Neuronal stem cell (in vitro differentiated cells): Measurements from ENCODE around the gene ZFAND2A.
A peak's percentile ranks its signal among the peaks of the same experiment; 100 is the strongest.

Source experiments
- DNase-seq: peaks from one replicate; pipeline ENCODE4 v3.0.0-alpha.2; 2013; ENCODE audit warnings: low spot score
- H2AFZ ChIP-seq: one replicate; pipeline ENCODE4 v1.6.1; 2013; ENCODE audit warnings: mild to moderate bottlenecking, low read length, inconsistent platforms
- H2AK5ac ChIP-seq: 2 replicates; pipeline ENCODE4 v1.6.1; 2013; ENCODE audit warnings: low read depth, mild to moderate bottlenecking, inconsistent platforms, low read length, moderate library complexity, mixed read lengths
- H2BK120ac ChIP-seq: 2 replicates; pipeline ENCODE4 v1.6.1; 2013; ENCODE audit warnings: low read depth, mild to moderate bottlenecking, inconsistent platforms, low read length, moderate library complexity, mixed read lengths
- H2BK12ac ChIP-seq: one replicate; pipeline ENCODE4 v1.6.1; 2013; ENCODE audit warnings: low read length, inconsistent platforms
- H2BK15ac ChIP-seq: 2 replicates; pipeline ENCODE4 v1.6.1; 2013; ENCODE audit warnings: mild to moderate bottlenecking, low read length, inconsistent platforms, mixed read lengths
- H2BK5ac ChIP-seq: one replicate; pipeline ENCODE4 v1.6.1; 2013; ENCODE audit warnings: inconsistent platforms, mild to moderate bottlenecking, low read length, moderate library complexity
- H3K14ac ChIP-seq: one replicate; pipeline ENCODE4 v1.6.1; 2013; ENCODE audit warnings: low read length, inconsistent platforms
- H3K18ac ChIP-seq: 2 replicates; pipeline ENCODE4 v1.6.1; 2013; ENCODE audit warnings: low read length, inconsistent platforms
- H3K23ac ChIP-seq: 2 replicates; pipeline ENCODE4 v1.6.1; 2013; ENCODE audit warnings: low read depth, mild to moderate bottlenecking, mixed read lengths, low read length, inconsistent platforms; ENCODE audit not compliant: poor library complexity
- H3K27ac ChIP-seq: replicated peaks from 3 replicates; pipeline ENCODE4 v1.5.1; 2013; ENCODE audit warnings: low read length, inconsistent platforms
- H3K27me3 ChIP-seq, 3 experiments: 2 replicates each; pipeline ENCODE4 v1.6.1; 2013; ENCODE audit warnings: low read length in 3 of 3, mild to moderate bottlenecking in 2 of 3, inconsistent platforms in 1 of 3, low read depth in 1 of 3, mixed read lengths in 1 of 3, moderate library complexity in 1 of 3; ENCODE audit not compliant: control insufficient read depth in 3 of 3, insufficient read depth in 3 of 3
- H3K36me3 ChIP-seq, 2 donors: replicated peaks in 1 of 2; 2 replicates each; pipeline ENCODE4 v1.6.1; 2013; ENCODE audit warnings: low read length in 2 of 2; ENCODE audit not compliant: control insufficient read depth in 2 of 2, insufficient read depth in 2 of 2
- H3K4ac ChIP-seq: 2 replicates; pipeline ENCODE4 v1.6.1; 2013; ENCODE audit warnings: inconsistent platforms, mild to moderate bottlenecking, low read length, moderate library complexity
- H3K4me1 ChIP-seq, 2 donors: 1 replicate in 1 of 2; 2 replicates in 1 of 2; pipeline ENCODE4 v1.6.1; 2013; ENCODE audit warnings: low read length in 2 of 2, low read depth in 1 of 2; ENCODE audit not compliant: control insufficient read depth in 2 of 2, insufficient read depth in 1 of 2
- H3K4me2 ChIP-seq: one replicate; pipeline ENCODE4 v1.6.1; 2013; ENCODE audit warnings: mild to moderate bottlenecking, low read length, inconsistent platforms; ENCODE audit not compliant: insufficient read depth, poor library complexity, severe bottlenecking
- H3K4me3 ChIP-seq, 2 donors: 2 replicates each; pipeline ENCODE4 v1.5.1; 2013; ENCODE audit warnings: low read length in 2 of 2, mild to moderate bottlenecking in 2 of 2, inconsistent platforms in 1 of 2, moderate library complexity in 1 of 2
- H3K79me1 ChIP-seq: one replicate; pipeline ENCODE4 v1.6.1; 2013; ENCODE audit warnings: low read depth, mild to moderate bottlenecking, inconsistent platforms, low read length, moderate library complexity
- H3K9ac ChIP-seq: one replicate; pipeline ENCODE4 v1.6.1; 2013; ENCODE audit warnings: mild to moderate bottlenecking, low read depth, low read length, inconsistent platforms; ENCODE audit not compliant: poor library complexity
- H3K9me3 ChIP-seq, 2 donors: replicated peaks in 1 of 2; 2 replicates each; pipeline versions ENCODE3 to v1.6.1; 2013; ENCODE audit warnings: low read length in 2 of 2, mild to moderate bottlenecking in 2 of 2, inconsistent platforms in 1 of 2, low read depth in 1 of 2, mixed read lengths in 1 of 2, moderate library complexity in 1 of 2; ENCODE audit not compliant: control insufficient read depth in 2 of 2, insufficient read depth in 1 of 2
- H4K8ac ChIP-seq: one replicate; pipeline ENCODE4 v1.6.1; 2013; ENCODE audit warnings: low read depth, mild to moderate bottlenecking, inconsistent platforms, low read length, moderate library complexity
- H4K91ac ChIP-seq: one replicate; pipeline ENCODE4 v1.6.1; 2013; ENCODE audit warnings: low read length, low read depth, mild to moderate bottlenecking, inconsistent platforms; ENCODE audit not compliant: poor library complexity
- whole genome bisulfite sequencing, 2 donors: extraction: QIAGEN DNeasy Blood & Tissue Kit; methylation state at CpG; one replicate each; pipeline ENCODE4 v1.1.7; 2013; ENCODE audit warnings: missing lambda C conversion rate in 2 of 2, mixed read lengths in 1 of 2; ENCODE audit not compliant: insufficient read length in 2 of 2, insufficient replicate concordance in 1 of 2; ENCODE audit errors: extremely low coverage in 2 of 2; 5-methylcytosine and 5-hydroxymethylcytosine counted together

Gene ZFAND2A

GRCh38 chr7:1141651-1142050 is 18.3 kb downstream of the ZFAND2A start:
- H2AK5ac ChIP-seq = no peak overlapping the region
- H2BK120ac ChIP-seq = no peak overlapping the region
- no peak overlapping the region for H3K4me2 ChIP-seq
- H2AFZ ChIP-seq = no peak overlapping the region
- H3K27me3 ChIP-seq = peaks cover 0 to 2% (median 0%) of the 10 kb centered on the region in 3 experiments
- no peak overlapping the region for H3K4me3 ChIP-seq
- WGBS, 2 donors = no CpG with 5 or more reads among the region's 6 CpGs
- H3K14ac ChIP-seq = no peak overlapping the region
- H3K9me3 ChIP-seq = no peaks in the 10 kb centered on the region
- peaks cover 6% of the 10 kb centered on the region in 2 donors for H3K4me1 ChIP-seq
- no peak overlapping the region for H3K18ac ChIP-seq
- DNase-seq = no peak
- no peak overlapping the region for H2BK15ac ChIP-seq
- H3K4ac ChIP-seq = no peak overlapping the region
- no peak overlapping the region for H4K91ac ChIP-seq
- peaks cover 0 to 2% of the 10 kb centered on the region in 2 donors for H3K36me3 ChIP-seq
- no peak overlapping the region for H4K8ac ChIP-seq
- H3K27ac ChIP-seq = no peak overlapping the region
- no peak overlapping the region for H3K23ac ChIP-seq
- peaks cover 7% of the 10 kb centered on the region for H3K79me1 ChIP-seq
- H2BK12ac ChIP-seq = no peak overlapping the region
- H3K9ac ChIP-seq = no peak overlapping the region
- no peak overlapping the region for H2BK5ac ChIP-seq

- H2BK12ac ChIP-seq = no peak overlapping the region
- no CpG with 5 or more reads among the region's 4 CpGs for WGBS, 2 donors
- H3K79me1 ChIP-seq = peaks cover 7% of the 10 kb centered on the region
- no peak overlapping the region for H3K23ac ChIP-seq
- no peak overlapping the region for H2BK5ac ChIP-seq
- H3K14ac ChIP-seq = no peak overlapping the region
- H3K4me2 ChIP-seq = no peak overlapping the region
- no peak overlapping the region for H4K8ac ChIP-seq
- H2BK15ac ChIP-seq = no peak overlapping the region
- no peak overlapping the region for H3K27ac ChIP-seq
- H3K9me3 ChIP-seq = no peaks in the 10 kb centered on the region
- H3K4ac ChIP-seq = no peak overlapping the region
- no peak overlapping the region for H2AFZ ChIP-seq
- H3K4me3 ChIP-seq = no peak overlapping the region
- H3K36me3 ChIP-seq = peaks cover 0 to 2% of the 10 kb centered on the region in 2 donors
- H4K91ac ChIP-seq = no peak overlapping the region
- no peak overlapping the region for H2BK120ac ChIP-seq
- DNase-seq = no peak
- peaks cover 0 to 2% (median 0%) of the 10 kb centered on the region in 3 experiments for H3K27me3 ChIP-seq
- no peak overlapping the region for H3K18ac ChIP-seq
- H3K4me1 ChIP-seq = peaks cover 7% of the 10 kb centered on the region in 2 donors
- no peak overlapping the region for H3K9ac ChIP-seq
- H2AK5ac ChIP-seq = no peak overlapping the region
Observed at GRCh38 chr7:1140476-1141104, 19.4 kb downstream of the ZFAND2A start.

- Histone ChIP-seq H3K18ac (peak overlapping the region; percentile 38), H2BK15ac (no peak overlapping the region), H3K4me2 (peak overlapping the region; percentile 66), H2BK12ac (no peak overlapping the region), H3K4me1 (peaks cover 7% of the 10 kb centered on the region in 2 donors), H4K8ac (no peak overlapping the region), H3K27ac (no peak overlapping the region), H2AK5ac (peak overlapping the region; percentile 63), H3K9ac (no peak overlapping the region), H3K23ac (peak overlapping the region; percentile 85), H4K91ac (no peak overlapping the region), H3K36me3 (peaks cover 6 to 9% of the 10 kb centered on the region in 2 donors), H3K79me1 (peaks cover 7% of the 10 kb centered on the region), H3K14ac (no peak overlapping the region), H3K4me3 (peak overlapping the region; percentile 83 to 85), H3K4ac (no peak overlapping the region), H2AFZ (peak overlapping the region; percentile 96), H2BK5ac (no peak overlapping the region), H2BK120ac (no peak overlapping the region), H3K27me3 (peaks cover 0 to 2% (median 0%) of the 10 kb centered on the region in 3 experiments), H3K9me3 (peaks cover 4% of the 10 kb centered on the region in 2 donors)
- no CpG with 5 or more reads among the region's 51 CpGs for WGBS, 2 donors
- no peak for DNase-seq
Observed at GRCh38 chr7:1137517-1138167, 22.4 kb downstream of the ZFAND2A start.

GRCh38 chr7:1136841-1137516 is 23.0 kb downstream of the ZFAND2A start:
- Histone ChIP-seq H2AK5ac (no peak overlapping the region), H4K8ac (no peak overlapping the region), H2BK15ac (no peak overlapping the region), H3K79me1 (peaks cover 7% of the 10 kb centered on the region), H2BK120ac (no peak overlapping the region), H2AFZ (peak overlapping the region; percentile 96), H3K4me3 (peak overlapping the region; percentile 83 to 85), H3K27ac (no peak overlapping the region), H3K27me3 (peaks cover 0 to 2% (median 0%) of the 10 kb centered on the region in 3 experiments), H4K91ac (no peak overlapping the region), H3K4ac (no peak overlapping the region), H3K14ac (no peak overlapping the region), H2BK12ac (no peak overlapping the region), H3K9ac (no peak overlapping the region), H3K4me2 (peak overlapping the region; percentile 66), H2BK5ac (no peak overlapping the region), H3K36me3 (peaks cover 6 to 9% of the 10 kb centered on the region in 2 donors), H3K18ac (no peak overlapping the region), H3K23ac (no peak overlapping the region), H3K9me3 (peaks cover 4% of the 10 kb centered on the region in 2 donors), H3K4me1 (peaks cover 7% of the 10 kb centered on the region in 2 donors)
- DNase-seq = no peak
- WGBS, 2 donors = no CpG with 5 or more reads among the region's 9 CpGs
